Astrocyte (in vitro differentiated cells and primary cell): ENCODE measurements around the gene COLGALT1. TPM values are rescaled to one million over a fixed set of nuclear protein-coding genes. Genes with fewer than 3 reads are reported as not detected.

Experiments
- DNase-seq: peaks from one replicate; pipeline ENCODE4 v3.0.0-alpha.2; 2010; ENCODE audit warnings: low read depth
- FAIRE-seq: peaks from 2 replicates; lab custom pipeline; 2011; peaks lifted over from hg19 to GRCh38; lab: Jason Lieb, UNC
- H2AFZ ChIP-seq: 2 replicates; pipeline ENCODE4 v1.6.0; 2012; ENCODE audit warnings: low read depth, low read length, inconsistent platforms
- H3K27ac ChIP-seq: 2 replicates; pipeline ENCODE4 v1.5.1; 2011; ENCODE audit warnings: low read depth, low read length, inconsistent platforms
- H3K27me3 ChIP-seq: 2 replicates; pipeline ENCODE4 v1.6.0; 2011; ENCODE audit warnings: low read length, inconsistent platforms; ENCODE audit not compliant: insufficient read depth
- H3K36me3 ChIP-seq: 2 replicates; pipeline ENCODE4 v1.5.1; 2011; ENCODE audit warnings: low read length, inconsistent platforms; ENCODE audit not compliant: insufficient read depth
- H3K4me1 ChIP-seq: 2 replicates; pipeline ENCODE4 v1.5.1; 2011; ENCODE audit warnings: low read length, inconsistent platforms; ENCODE audit not compliant: insufficient read depth
- H3K4me2 ChIP-seq: 2 replicates; pipeline ENCODE4 v1.6.0; 2012; ENCODE audit warnings: low read length, inconsistent platforms
- H3K4me3 ChIP-seq: 2 replicates; pipeline ENCODE4 v1.5.1; 2011; ENCODE audit warnings: low read depth, mild to moderate bottlenecking, low read length, inconsistent platforms; ENCODE audit not compliant: insufficient read depth
- H3K79me2 ChIP-seq: 2 replicates; pipeline ENCODE4 v1.6.0; 2012; ENCODE audit warnings: mild to moderate bottlenecking, low read length, inconsistent platforms; ENCODE audit not compliant: insufficient read depth
- H3K9ac ChIP-seq: 2 replicates; pipeline ENCODE4 v1.6.0; 2012; ENCODE audit warnings: mild to moderate bottlenecking, low read length, inconsistent platforms
- H3K9me3 ChIP-seq: 2 replicates; pipeline ENCODE4 v1.5.1; 2012; ENCODE audit warnings: low read depth, mild to moderate bottlenecking, low read length, inconsistent platforms; ENCODE audit not compliant: insufficient read depth
- H4K20me1 ChIP-seq: 2 replicates; pipeline ENCODE4 v1.6.0; 2012; ENCODE audit warnings: low read length, inconsistent platforms; ENCODE audit not compliant: insufficient read depth
- H3K27ac Mint-ChIP-seq: one replicate; pipeline ENCODE4 v1.8.0; 2021; ENCODE audit warnings: mild to moderate bottlenecking, mixed read lengths; ENCODE audit not compliant: unreplicated experiment
- H3K27me3 Mint-ChIP-seq: one replicate; pipeline ENCODE4 v1.8.0; 2021; ENCODE audit warnings: low read depth, mixed read lengths; ENCODE audit not compliant: unreplicated experiment
- H3K36me3 Mint-ChIP-seq: one replicate; pipeline ENCODE4 v1.8.0; 2021; ENCODE audit warnings: low read depth, mixed read lengths; ENCODE audit not compliant: unreplicated experiment
- H3K4me1 Mint-ChIP-seq: one replicate; pipeline ENCODE4 v1.8.0; 2021; ENCODE audit warnings: low read depth, mixed read lengths; ENCODE audit not compliant: unreplicated experiment
- H3K4me3 Mint-ChIP-seq: one replicate; pipeline ENCODE4 v1.8.0; 2021; ENCODE audit warnings: mild to moderate bottlenecking, moderate library complexity, mixed read lengths; ENCODE audit not compliant: unreplicated experiment
- H3K9me3 Mint-ChIP-seq: one replicate; pipeline ENCODE4 v1.8.0; 2021; ENCODE audit warnings: mild to moderate bottlenecking, mixed read lengths; ENCODE audit not compliant: unreplicated experiment
- CTCF ChIP-seq: IDR thresholded peaks from 2 replicates; pipeline ENCODE4 v1.5.1; 2011; ENCODE audit warnings: low read depth, mild to moderate bottlenecking, inconsistent platforms, low read length, moderate library complexity; ENCODE audit not compliant: insufficient read depth
- EZH2 ChIP-seq: IDR thresholded peaks from 2 replicates; pipeline ENCODE4 v1.6.1; 2012; ENCODE audit warnings: mild to moderate bottlenecking, low read length, inconsistent platforms; ENCODE audit not compliant: insufficient read depth
- total RNA-seq: library from RNA; stranded (reverse); gene quantifications from 2 replicates; pipeline ENCODE4 v1.2.1, GENCODE V29; 2021

Gene COLGALT1
- total RNA-seq, 1 donor from 2014 or later, result 137 TPM

DNA sequence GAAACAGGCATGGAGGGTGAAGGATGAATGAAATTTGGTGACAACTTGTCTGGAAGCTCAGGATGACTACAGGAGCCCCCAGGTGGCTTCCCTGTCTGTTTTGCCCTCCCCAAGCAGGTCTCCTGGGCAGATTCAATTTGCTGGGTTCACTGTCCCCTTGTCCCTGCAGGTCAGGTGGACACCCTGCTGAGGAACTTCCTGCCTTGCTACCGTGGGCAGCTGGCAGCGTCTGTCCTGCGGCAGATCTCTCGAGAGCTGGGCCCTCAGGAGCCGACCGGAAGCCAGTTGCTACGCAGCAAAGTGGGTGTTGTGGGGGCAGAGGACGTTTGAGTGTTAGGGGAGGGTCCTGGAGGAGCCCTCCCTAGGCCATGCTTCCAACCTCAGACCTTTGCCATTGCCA lies 24.9 kb upstream of the COLGALT1 start:
- Histone ChIP-seq H4K20me1 (no peaks in the 10 kb centered on the region), H3K27me3 (peaks cover 3% of the 10 kb centered on the region), H3K27ac (no peak overlapping the region), H3K79me2 (no peaks in the 10 kb centered on the region), H3K4me1 (no peaks in the 10 kb centered on the region), H2AFZ (no peak overlapping the region), H3K9me3 (peaks cover 6% of the 10 kb centered on the region), H3K4me3 (no peak overlapping the region), H3K4me2 (no peak overlapping the region), H3K36me3 (no peaks in the 10 kb centered on the region), H3K9ac (no peak overlapping the region)
- Mint-ChIP-seq H3K36me3 (peaks cover 4% of the 10 kb centered on the region), H3K9me3 (peaks cover 4% of the 10 kb centered on the region), H3K27me3 (peaks cover 16% of the 10 kb centered on the region), H3K4me1 (no peaks in the 10 kb centered on the region), H3K4me3 (no peak overlapping the region), H3K27ac (no peak overlapping the region)
- TF ChIP-seq CTCF (no peak), EZH2 (no peak)
- DNase-seq (no peak), FAIRE-seq (no peak)

DNA sequence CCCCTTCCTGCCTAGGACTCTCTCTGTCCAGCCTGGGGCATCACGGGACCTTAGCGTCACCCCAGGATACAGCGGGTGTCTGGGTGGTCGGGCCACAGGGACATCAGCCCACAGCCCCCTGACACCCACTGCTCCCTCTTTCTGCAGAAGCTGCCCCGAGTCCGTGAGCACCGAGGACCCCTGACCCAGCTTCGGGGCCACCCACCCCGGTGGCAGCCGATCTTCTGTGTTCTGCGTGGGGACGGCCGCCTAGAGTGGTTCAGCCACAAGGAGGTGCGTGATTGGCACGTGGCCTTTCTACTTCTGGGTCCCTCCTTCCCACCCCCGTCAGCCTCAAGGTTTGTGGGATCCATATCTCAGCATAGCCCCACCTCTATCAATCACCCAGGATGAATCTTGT lies 23.3 kb upstream of the COLGALT1 start:
- Mint-ChIP-seq H3K27me3 (peaks cover 23% of the 10 kb centered on the region), H3K36me3 (peaks cover 4% of the 10 kb centered on the region), H3K4me3 (no peak overlapping the region), H3K4me1 (no peaks in the 10 kb centered on the region), H3K27ac (peak overlapping the region; percentile 41), H3K9me3 (peaks cover 8% of the 10 kb centered on the region)
- TF ChIP-seq EZH2, result no peak
- Histone ChIP-seq H3K4me1 (no peaks in the 10 kb centered on the region), H3K4me3 (no peak overlapping the region), H2AFZ (no peak overlapping the region), H3K4me2 (no peak overlapping the region), H3K27ac (no peak overlapping the region), H3K79me2 (no peaks in the 10 kb centered on the region), H3K9ac (no peak overlapping the region), H3K36me3 (no peaks in the 10 kb centered on the region), H3K27me3 (peaks cover 3% of the 10 kb centered on the region), H3K9me3 (peaks cover 6% of the 10 kb centered on the region), H4K20me1 (no peaks in the 10 kb centered on the region)
- no peak for DNase-seq
- FAIRE-seq, result no peak

GRCh38 chr19:17532557-17532956 lies 22.9 kb upstream of the COLGALT1 start:
- no peak overlapping the region for H3K4me3 Mint-ChIP-seq
- no peak overlapping the region for H3K27ac Mint-ChIP-seq
- no peaks in the 10 kb centered on the region for H3K4me1 ChIP-seq
- H4K20me1 ChIP-seq, result no peaks in the 10 kb centered on the region
- no peaks in the 10 kb centered on the region for H3K79me2 ChIP-seq
- H3K9me3 Mint-ChIP-seq, result peaks cover 8% of the 10 kb centered on the region
- peaks cover 4% of the 10 kb centered on the region for H3K36me3 Mint-ChIP-seq
- no peak for FAIRE-seq
- no peak for DNase-seq
- no peak for TF ChIP-seq CTCF
- TF ChIP-seq EZH2, result no peak
- no peaks in the 10 kb centered on the region for H3K4me1 Mint-ChIP-seq
- H3K36me3 ChIP-seq, result no peaks in the 10 kb centered on the region
- peaks cover 6% of the 10 kb centered on the region for H3K9me3 ChIP-seq
- H3K27ac ChIP-seq, result no peak overlapping the region
- H3K27me3 Mint-ChIP-seq, result peaks cover 26% of the 10 kb centered on the region
- no peak overlapping the region for H2AFZ ChIP-seq
- H3K9ac ChIP-seq, result no peak overlapping the region
- no peak overlapping the region for H3K4me2 ChIP-seq
- H3K4me3 ChIP-seq, result no peak overlapping the region
- peaks cover 3% of the 10 kb centered on the region for H3K27me3 ChIP-seq
